ENCODE data around the gene HS3ST2. TPM values are rescaled to one million over a fixed set of nuclear protein-coding genes. Genes with fewer than 3 reads are reported as not detected.
A peak's percentile ranks its signal among the peaks of the same experiment; 100 is the strongest.

Gene HS3ST2
- total and polyA plus RNA-seq, 2 donors (not counting 3 experiments of a cell fraction or from before 2014, with no cell fraction given) = not detected

DNA sequence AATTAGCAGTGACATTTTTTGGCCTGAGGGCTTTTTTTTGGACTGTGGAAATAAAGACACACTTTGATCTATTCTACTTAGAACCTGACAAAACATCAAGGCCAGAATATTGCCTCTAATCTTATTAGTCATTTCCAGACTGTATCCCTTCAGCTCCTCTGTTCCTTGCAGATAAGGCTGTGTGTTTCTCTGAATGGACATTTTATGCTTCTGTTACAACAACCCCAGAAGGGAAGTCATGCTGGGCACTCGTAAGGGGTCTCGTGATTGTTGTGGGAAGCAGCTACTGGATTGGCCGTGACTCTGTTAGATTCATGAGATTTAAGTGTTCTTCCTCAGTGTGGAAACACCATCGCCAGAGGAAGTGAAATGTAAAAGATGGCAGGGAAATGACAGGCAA is 31.6 kb upstream of the HS3ST2 start:
- dilution Hi-C loops (cut with MboI; ENCODE audit: extremely low pct_ligation_motif_present, low sequenced_read_pairs) (no loop called here), intact Hi-C loops (cut with micrococcal nuclease) (no loop called here)
- DNase-seq (ENCODE audit: low read depth, low spot score) (peak; percentile 71), FAIRE-seq (no peak)
- Histone ChIP-seq H3K9me1 (replicated peaks; ENCODE audit: control insufficient read depth, extremely low read depth, insufficient read depth, low read length) (no peaks in the 10 kb centered on the region), H4K20me1 (replicated peaks; ENCODE audit: control insufficient read depth, extremely low read depth, insufficient read depth, low read length) (no peaks in the 10 kb centered on the region), H3K79me2 (ENCODE audit: control insufficient read depth, insufficient read depth, low read length) (no peaks in the 10 kb centered on the region), H3K36me3 (ENCODE audit: control insufficient read depth in 2 of 2, extremely low read depth in 1 of 2, insufficient read depth in 2 of 2, low read length in 2 of 2) (no peaks in the 10 kb centered on the region), H3K27ac (ENCODE audit: insufficient read depth, low read depth, low read length) (no peak overlapping the region), H3K4me2 (ENCODE audit: insufficient read depth, low read length) (no peak overlapping the region), H3K4me1 (ENCODE audit: control insufficient read depth, extremely low read depth, insufficient read depth, low read length) (no peaks in the 10 kb centered on the region), H3K4me3 (replicated peaks in 1 of 3; ENCODE audit: insufficient read depth in 1 of 3, low read depth in 1 of 3, low read length in 3 of 3) (no peak overlapping the region), H3K9ac (replicated peaks; ENCODE audit: extremely low read depth, insufficient read depth, low read length) (no peak overlapping the region), H3K27me3 (ENCODE audit: control insufficient read depth in 2 of 2, insufficient read depth in 2 of 2, low read length in 2 of 2) (no peaks in the 10 kb centered on the region), H3K9me3 (replicated peaks; ENCODE audit: control insufficient read depth, insufficient read depth, low read length) (no peaks in the 10 kb centered on the region), H2AFZ (ENCODE audit: low read depth, low read length) (no peak overlapping the region)
- POLR2A ChIA-PET = no interaction called here
- CTCF ChIA-PET = interaction anchor here (2.4 kb wide), 1 partner anchor 9 kb away, joined by 6 read pairs; no protein-coding TSS in a partner anchor
- no peak for TF ChIP-seq JUN (IDR thresholded peaks at IDR 0.05; ENCODE audit: borderline replicate concordance, insufficient read depth, insufficient read length, low read depth)
- peak; percentile 13 for TF ChIP-seq GATA2 (IDR thresholded peaks at IDR 0.05; ENCODE audit: insufficient read depth, insufficient read length, low read depth, low read length)
- no TSS peak for BruUV-seq (replicated peaks)

DNA sequence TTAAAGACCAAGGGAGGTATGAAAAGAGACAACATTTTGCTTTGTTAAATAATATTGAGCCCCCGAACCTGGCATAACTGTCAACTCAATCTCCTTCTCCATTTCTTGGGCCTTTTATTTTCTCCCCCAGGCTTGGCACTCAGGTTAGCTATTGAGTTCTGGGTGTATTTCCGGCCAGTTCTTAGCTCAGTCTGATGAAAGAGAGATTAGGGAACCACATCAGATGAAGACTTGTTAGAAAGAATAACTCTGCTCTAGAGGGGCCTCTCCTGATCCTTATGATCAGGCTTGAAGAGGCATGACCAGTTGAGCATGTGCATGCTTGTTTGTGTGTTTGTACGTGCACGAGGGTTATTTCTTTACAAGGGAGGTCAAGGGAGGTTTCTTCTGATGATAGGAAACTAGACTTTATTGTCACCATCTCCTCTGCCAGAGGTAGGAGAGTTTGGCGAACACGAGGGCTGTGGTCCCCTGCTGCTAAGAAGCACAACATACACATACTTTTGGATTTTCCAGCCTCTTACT is 29.2 kb upstream of the HS3ST2 start:
- Histone ChIP-seq H3K4me2 (ENCODE audit: insufficient read depth, low read length) (no peak overlapping the region), H4K20me1 (replicated peaks; ENCODE audit: control insufficient read depth, extremely low read depth, insufficient read depth, low read length) (no peaks in the 10 kb centered on the region), H3K79me2 (ENCODE audit: control insufficient read depth, insufficient read depth, low read length) (no peaks in the 10 kb centered on the region), H3K36me3 (ENCODE audit: control insufficient read depth in 2 of 2, extremely low read depth in 1 of 2, insufficient read depth in 2 of 2, low read length in 2 of 2) (no peaks in the 10 kb centered on the region), H3K4me3 (replicated peaks in 1 of 3; ENCODE audit: insufficient read depth in 1 of 3, low read depth in 1 of 3, low read length in 3 of 3) (no peak overlapping the region), H3K9me1 (replicated peaks; ENCODE audit: control insufficient read depth, extremely low read depth, insufficient read depth, low read length) (no peaks in the 10 kb centered on the region), H3K4me1 (ENCODE audit: control insufficient read depth, extremely low read depth, insufficient read depth, low read length) (no peaks in the 10 kb centered on the region), H3K27ac (ENCODE audit: insufficient read depth, low read depth, low read length) (no peak overlapping the region), H3K9me3 (replicated peaks; ENCODE audit: control insufficient read depth, insufficient read depth, low read length) (no peaks in the 10 kb centered on the region), H2AFZ (ENCODE audit: low read depth, low read length) (no peak overlapping the region), H3K27me3 (ENCODE audit: control insufficient read depth in 2 of 2, insufficient read depth in 2 of 2, low read length in 2 of 2) (no peaks in the 10 kb centered on the region), H3K9ac (replicated peaks; ENCODE audit: extremely low read depth, insufficient read depth, low read length) (no peak overlapping the region)
- DNase-seq (ENCODE audit: low read depth, low spot score) (no peak), FAIRE-seq (no peak)
- TF ChIP-seq POLR2AphosphoS5 (IDR thresholded peaks at IDR 0.05; ENCODE audit: insufficient read depth, low read depth, low read length) (no peak), FOS (IDR thresholded peaks at IDR 0.05; ENCODE audit: borderline replicate concordance, insufficient read depth, low read length) (no peak), GATA2 (IDR thresholded peaks at IDR 0.05; ENCODE audit: insufficient read depth, insufficient read length, low read depth, low read length) (no peak), MYC (IDR thresholded peaks at IDR 0.05; ENCODE audit: low read depth, low read length) (no peak), POLR2A (IDR thresholded peaks at IDR 0.05; ENCODE audit: low read depth, low read length) (no peak), JUN (IDR thresholded peaks at IDR 0.05; ENCODE audit: borderline replicate concordance, insufficient read depth, insufficient read length, low read depth) (no peak), EZH2 (IDR thresholded peaks at IDR 0.05; ENCODE audit: borderline replicate concordance, low read depth, low read length, severe bottlenecking) (no peak)
- TF ChIP-seq, protein P1, sequence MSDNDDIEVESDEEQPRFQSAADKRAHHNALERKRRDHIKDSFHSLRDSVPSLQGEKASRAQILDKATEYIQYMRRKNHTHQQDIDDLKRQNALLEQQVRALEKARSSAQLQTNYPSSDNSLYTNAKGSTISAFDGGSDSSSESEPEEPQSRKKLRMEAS (IDR thresholded peaks at IDR 0.05; ENCODE audit: insufficient read depth, insufficient read length) = no peak
- TF ChIP-seq, protein P2, sequence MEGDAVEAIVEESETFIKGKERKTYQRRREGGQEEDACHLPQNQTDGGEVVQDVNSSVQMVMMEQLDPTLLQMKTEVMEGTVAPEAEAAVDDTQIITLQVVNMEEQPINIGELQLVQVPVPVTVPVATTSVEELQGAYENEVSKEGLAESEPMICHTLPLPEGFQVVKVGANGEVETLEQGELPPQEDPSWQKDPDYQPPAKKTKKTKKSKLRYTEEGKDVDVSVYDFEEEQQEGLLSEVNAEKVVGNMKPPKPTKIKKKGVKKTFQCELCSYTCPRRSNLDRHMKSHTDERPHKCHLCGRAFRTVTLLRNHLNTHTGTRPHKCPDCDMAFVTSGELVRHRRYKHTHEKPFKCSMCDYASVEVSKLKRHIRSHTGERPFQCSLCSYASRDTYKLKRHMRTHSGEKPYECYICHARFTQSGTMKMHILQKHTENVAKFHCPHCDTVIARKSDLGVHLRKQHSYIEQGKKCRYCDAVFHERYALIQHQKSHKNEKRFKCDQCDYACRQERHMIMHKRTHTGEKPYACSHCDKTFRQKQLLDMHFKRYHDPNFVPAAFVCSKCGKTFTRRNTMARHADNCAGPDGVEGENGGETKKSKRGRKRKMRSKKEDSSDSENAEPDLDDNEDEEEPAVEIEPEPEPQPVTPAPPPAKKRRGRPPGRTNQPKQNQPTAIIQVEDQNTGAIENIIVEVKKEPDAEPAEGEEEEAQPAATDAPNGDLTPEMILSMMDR (IDR thresholded peaks at IDR 0.05; ENCODE audit: extremely low read depth in 1 of 2, insufficient read depth in 1 of 2, low read depth in 1 of 2, low read length in 2 of 2) = no peak
- CTCF ChIA-PET = no interaction called here
- intact Hi-C loops (cut with micrococcal nuclease) = no loop called here
- dilution Hi-C loops (cut with MboI; ENCODE audit: extremely low pct_ligation_motif_present, low sequenced_read_pairs) = no loop called here
- POLR2A ChIA-PET = no interaction called here
- BruUV-seq (replicated peaks) = no TSS peak

Data from endothelial cell of umbilical vein (primary cell).